HG02884 (cell line): Measurements from ENCODE around the gene BICDL2.
A peak's percentile ranks its signal among the peaks of the same experiment; 100 is the strongest.

Experiments used
- ATAC-seq: cut with Tn5 transposase; IDR thresholded peaks from one replicate; pipeline ENCODE4 v1.9.1; 2021; ENCODE audit warnings: mild to moderate bottlenecking, moderate library complexity; ENCODE audit not compliant: unreplicated experiment

BICDL2 gene

GRCh38 chr16:2987286-2987685 lies 49.5 kb downstream of the BICDL2 start:
- no peak for ATAC-seq

- ATAC-seq, result no peak
Measured at GRCh38 chr16:2986623-2987188, 50.0 kb downstream of the BICDL2 start.

GRCh38 chr16:2985893-2986355 lies 50.8 kb downstream of the BICDL2 start:
- no peak for ATAC-seq

- no peak for ATAC-seq
Measured at GRCh38 chr16:2985462-2985861, 51.3 kb downstream of the BICDL2 start.

- no peak for ATAC-seq
Measured at GRCh38 chr16:2983706-2984136, 53.0 kb downstream of the BICDL2 start.

- ATAC-seq, result no peak
Measured at GRCh38 chr16:2982402-2982801, 54.3 kb downstream of the BICDL2 start.

GRCh38 chr16:2981899-2982250 lies 54.9 kb downstream of the BICDL2 start:
- ATAC-seq, result no peak

- ATAC-seq, result no peak
Measured at GRCh38 chr16:2981177-2981898, 55.4 kb downstream of the BICDL2 start.

GRCh38 chr16:2980227-2981176 lies 56.2 kb downstream of the BICDL2 start, which contains the start of gene PKMYT1:
Gene PKMYT1, minus strand, starts transcription at chr16:2980446. Its CDS starts 789 bp downstream, at chr16:2979657.
- peak; percentile 51 for ATAC-seq

GRCh38 chr16:2979669-2980226 lies 57.0 kb downstream of the BICDL2 start:
- no peak for ATAC-seq
